Colonic mucosa (tissue), 4 donors: ENCODE data around the gene FOXD4. TPM values are rescaled to one million over a fixed set of nuclear protein-coding genes. Genes with fewer than 3 reads are reported as not detected.
"Not testable (repeated sequence)": the region's sequence is repeated elsewhere in the genome, so short reads cannot be mapped to it uniquely, and the experiment has no call there.

Experiments
- DNase-seq: peaks from one replicate; pipeline ENCODE4 v3.0.0-alpha.2; 2020
- H3K27ac ChIP-seq: fragments of 200-600 bp; one replicate; pipeline ENCODE4 v1.8.0; 2021
- H3K27me3 ChIP-seq: fragments of 200-600 bp; one replicate; pipeline ENCODE4 v1.8.0; 2021
- H3K36me3 ChIP-seq: fragments of 200-600 bp; one replicate; pipeline ENCODE4 v1.8.0; 2021
- H3K4me1 ChIP-seq: fragments of 200-600 bp; one replicate; pipeline ENCODE4 v1.8.0; 2021; ENCODE audit warnings: mild to moderate bottlenecking
- H3K4me3 ChIP-seq: fragments of 200-600 bp; one replicate; pipeline ENCODE4 v1.8.0; 2021
- H3K9ac ChIP-seq, 2 donors: one replicate each; pipeline ENCODE4 v1.7.0; 2013; ENCODE audit warnings: control low read depth in 2 of 2, low read depth in 2 of 2, low read length in 2 of 2
- H3K9me3 ChIP-seq: fragments of 200-600 bp; one replicate; pipeline ENCODE4 v1.8.0; 2021
- intact Hi-C: fragments of 100-400 bp; cut with DNase I; formaldehyde crosslinking; loops from one replicate; pipeline ENCODE4 v1.14.1; 2022
- total RNA-seq, 2 donors: library from RNA; stranded (reverse); fragmentation: NEBNext Ultra II Directional in 1 of 2; extraction: Animal tissue kit (Norgen Biotek cat#: 25700) in 1 of 2; gene quantifications; one replicate each; pipeline ENCODE4 v1.2.1, GENCODE V29; 2021
- donor health status: healthy.
- donor health status: DM: no; HTN: no; CAD: no.
- donor health status: DM: no; HTN: no; CAD: no.

FOXD4 gene
- total RNA-seq, 2 donors from 2014 or later = not detected

- H3K9ac ChIP-seq, H3K4me3 ChIP-seq, H3K27ac ChIP-seq, DNase-seq, H3K9me3 ChIP-seq, H3K36me3 ChIP-seq, intact Hi-C loops, H3K4me1 ChIP-seq: not testable (repeated sequence)
- peaks cover 23% of the 10 kb centered on the region for H3K27me3 ChIP-seq
Observed at GRCh38 chr9:109540-109939, 8.7 kb downstream of the FOXD4 start.

- H3K27me3 ChIP-seq = peaks cover 17% of the 10 kb centered on the region
- H3K4me3 ChIP-seq, H3K9me3 ChIP-seq, H3K4me1 ChIP-seq, H3K27ac ChIP-seq, H3K9ac ChIP-seq, DNase-seq, intact Hi-C loops, H3K36me3 ChIP-seq: not testable (repeated sequence)
Observed at GRCh38 chr9:108742-109495, 9.3 kb downstream of the FOXD4 start.

- H3K27ac ChIP-seq, H3K9ac ChIP-seq, H3K36me3 ChIP-seq, H3K4me3 ChIP-seq, H3K4me1 ChIP-seq, H3K27me3 ChIP-seq, intact Hi-C loops, H3K9me3 ChIP-seq, DNase-seq: not testable (repeated sequence)
Observed at GRCh38 chr9:105991-106390, 12.2 kb downstream of the FOXD4 start.

DNA sequence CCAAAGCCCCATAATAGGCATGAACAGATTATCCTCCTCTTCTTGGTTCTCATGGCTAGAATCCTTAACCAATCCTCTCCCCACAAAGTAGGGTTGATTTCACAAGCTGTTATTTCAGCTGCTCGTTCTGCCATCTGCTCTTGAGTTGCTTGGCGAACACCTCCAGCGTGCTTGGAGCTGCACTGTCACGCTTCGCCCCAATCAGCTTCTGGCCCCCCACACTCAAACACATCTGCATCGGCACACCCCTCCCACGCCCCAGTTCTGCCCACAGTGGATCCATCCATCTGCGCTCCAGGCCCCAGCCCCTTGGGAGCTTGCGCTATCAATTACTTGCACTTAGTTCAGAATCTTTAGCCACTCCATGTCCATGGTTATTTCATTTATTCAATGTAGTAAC is 17.8 kb downstream of the FOXD4 start:
- H3K27ac ChIP-seq, intact Hi-C loops, H3K4me1 ChIP-seq, H3K9me3 ChIP-seq, H3K27me3 ChIP-seq, H3K36me3 ChIP-seq, H3K9ac ChIP-seq, DNase-seq, H3K4me3 ChIP-seq: not testable (repeated sequence)

GRCh38 chr9:99867-100266 is 18.4 kb downstream of the FOXD4 start:
- H3K27me3 ChIP-seq, intact Hi-C loops, H3K9ac ChIP-seq, H3K9me3 ChIP-seq, H3K4me1 ChIP-seq, H3K27ac ChIP-seq, H3K4me3 ChIP-seq, H3K36me3 ChIP-seq, DNase-seq: not testable (repeated sequence)

DNA sequence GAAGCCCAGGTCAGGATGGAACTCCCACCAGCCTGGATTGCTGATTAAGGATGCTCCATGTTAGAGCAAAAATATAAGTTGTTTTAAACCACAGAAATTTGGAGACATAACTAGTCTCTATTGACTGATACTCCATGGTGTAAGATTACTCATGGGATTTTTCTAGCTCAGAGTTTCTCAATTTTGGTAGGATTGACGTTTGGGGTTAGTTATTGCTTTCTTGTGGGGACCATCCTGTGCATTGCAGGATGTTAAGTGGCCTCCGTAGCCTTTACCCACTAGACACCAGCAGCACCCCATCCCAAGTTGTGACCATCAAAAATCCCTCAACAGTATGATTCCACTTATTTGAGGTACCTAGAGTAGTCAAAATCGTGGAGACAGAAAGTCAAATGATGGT is 19.4 kb downstream of the FOXD4 start:
- DNase-seq, H3K27ac ChIP-seq, intact Hi-C loops, H3K4me1 ChIP-seq, H3K36me3 ChIP-seq, H3K27me3 ChIP-seq, H3K9me3 ChIP-seq, H3K9ac ChIP-seq, H3K4me3 ChIP-seq: not testable (repeated sequence)

- H3K4me1 ChIP-seq, H3K4me3 ChIP-seq, H3K9me3 ChIP-seq, H3K9ac ChIP-seq, H3K27ac ChIP-seq, H3K27me3 ChIP-seq, DNase-seq, intact Hi-C loops, H3K36me3 ChIP-seq: not testable (repeated sequence)
Observed at GRCh38 chr9:94992-95391, 23.2 kb downstream of the FOXD4 start.

- H3K27me3 ChIP-seq, H3K36me3 ChIP-seq, H3K27ac ChIP-seq, H3K9ac ChIP-seq, H3K4me1 ChIP-seq, intact Hi-C loops, DNase-seq, H3K9me3 ChIP-seq, H3K4me3 ChIP-seq: not testable (repeated sequence)
Observed at GRCh38 chr9:94323-94722, 23.9 kb downstream of the FOXD4 start.

- H3K27ac ChIP-seq, DNase-seq, H3K36me3 ChIP-seq, H3K27me3 ChIP-seq, H3K4me3 ChIP-seq, H3K4me1 ChIP-seq, H3K9me3 ChIP-seq, intact Hi-C loops, H3K9ac ChIP-seq: not testable (repeated sequence)
Observed at GRCh38 chr9:93909-94308, 24.3 kb downstream of the FOXD4 start.

DNA sequence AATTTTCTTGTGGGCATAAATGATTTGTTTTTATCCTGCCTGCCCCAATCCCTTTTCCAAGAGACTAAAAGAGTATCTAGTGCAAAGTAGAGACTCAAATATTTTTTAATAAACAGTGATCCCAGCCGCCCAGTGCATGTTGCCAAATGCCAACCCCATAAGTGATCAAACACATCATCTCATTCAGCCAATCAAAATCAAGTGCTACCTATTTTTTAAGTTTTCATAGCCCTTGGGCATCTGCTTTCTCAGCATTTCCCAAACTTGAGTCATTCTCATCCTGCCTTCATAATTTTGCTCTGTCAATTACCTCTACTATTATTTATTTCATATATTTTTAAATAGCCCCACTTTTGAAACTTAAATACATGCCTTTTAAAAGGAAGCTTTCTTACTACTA is 27.4 kb downstream of the FOXD4 start:
- H3K27me3 ChIP-seq, DNase-seq, H3K36me3 ChIP-seq, H3K9ac ChIP-seq, H3K27ac ChIP-seq, intact Hi-C loops, H3K9me3 ChIP-seq, H3K4me1 ChIP-seq, H3K4me3 ChIP-seq: not testable (repeated sequence)

DNA sequence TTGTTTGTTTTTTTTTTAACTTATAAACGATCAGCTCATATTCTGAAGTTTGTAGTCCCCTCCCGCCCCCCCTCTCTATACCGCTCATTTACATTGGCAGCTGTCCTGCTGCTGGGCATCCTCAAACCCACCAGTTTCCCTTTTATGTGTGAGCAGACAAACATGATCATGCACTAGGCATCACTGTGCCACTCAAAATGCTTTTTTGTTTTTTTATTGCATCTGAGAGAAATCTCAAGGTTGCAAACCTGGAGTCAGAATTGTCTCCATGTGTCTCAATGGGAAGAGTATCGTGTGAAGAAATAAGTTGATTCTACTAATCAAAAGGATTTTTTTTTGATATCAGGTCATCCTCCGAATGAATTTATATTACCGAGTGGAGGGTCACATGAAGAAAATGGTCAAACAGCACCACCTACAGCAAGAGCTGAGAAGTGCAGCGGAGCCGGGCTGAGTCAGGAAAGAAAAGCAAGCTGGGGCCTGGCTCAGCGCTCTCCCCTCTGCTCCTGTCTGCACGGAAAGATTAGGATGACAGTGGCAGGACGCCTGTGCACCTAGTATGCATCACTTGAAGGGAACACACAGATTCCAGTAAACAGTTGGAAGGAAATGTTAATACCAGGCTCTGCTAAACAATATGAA is 29.7 kb downstream of the FOXD4 start:
- H3K9me3 ChIP-seq, H3K27ac ChIP-seq, DNase-seq, H3K4me1 ChIP-seq, intact Hi-C loops, H3K4me3 ChIP-seq, H3K9ac ChIP-seq, H3K27me3 ChIP-seq, H3K36me3 ChIP-seq: not testable (repeated sequence)

DNA sequence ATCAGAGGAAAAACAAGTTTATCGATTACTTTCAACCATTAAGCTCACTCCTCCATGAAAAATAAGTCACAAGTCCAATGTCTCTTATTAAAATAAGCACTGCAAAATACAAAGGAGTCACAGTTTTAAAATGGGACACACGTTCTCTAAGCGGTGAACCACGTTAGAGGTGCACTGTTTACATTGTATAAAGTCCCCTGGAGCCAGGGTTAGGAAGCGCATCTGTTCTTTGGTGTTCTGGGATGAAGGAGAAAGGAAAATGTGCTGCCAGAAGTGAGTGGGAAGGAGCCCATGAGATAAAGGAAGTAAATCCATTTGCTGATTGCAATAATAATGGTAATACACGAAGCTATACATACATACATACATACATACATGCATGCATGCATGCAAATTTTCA is 30.4 kb downstream of the FOXD4 start:
- H3K9ac ChIP-seq, intact Hi-C loops: not testable (repeated sequence)

GRCh38 chr9:87105-87504 is 31.1 kb downstream of the FOXD4 start:
- H3K36me3 ChIP-seq, intact Hi-C loops, H3K27ac ChIP-seq, H3K4me3 ChIP-seq, H3K9me3 ChIP-seq, H3K9ac ChIP-seq, H3K27me3 ChIP-seq, DNase-seq, H3K4me1 ChIP-seq: not testable (repeated sequence)

More for the DNA sequence above, 30.4 kb downstream of the FOXD4 start:
- not testable (repeated sequence) for H3K27me3 ChIP-seq, H3K4me3 ChIP-seq, H3K4me1 ChIP-seq, H3K27ac ChIP-seq, DNase-seq, H3K9me3 ChIP-seq, H3K36me3 ChIP-seq

DNA sequence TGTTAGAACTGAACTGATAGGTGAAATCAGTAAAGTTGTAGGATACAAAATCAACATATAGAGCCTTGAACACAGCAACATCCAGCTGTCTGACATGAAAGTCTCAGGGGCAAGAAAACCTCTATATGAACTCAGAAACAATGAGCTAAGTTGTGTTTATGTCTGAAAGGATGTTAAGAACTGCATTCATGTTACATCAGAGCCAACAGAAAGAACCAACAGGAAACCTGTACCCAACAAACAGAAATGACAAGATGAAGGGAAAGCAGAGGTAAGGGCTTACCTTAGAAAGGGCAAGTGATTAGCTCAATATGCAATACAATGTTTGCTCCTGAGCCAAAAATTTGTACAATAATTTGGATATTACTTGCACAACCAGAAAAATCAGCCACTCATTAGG is 31.5 kb downstream of the FOXD4 start:
- H3K27me3 ChIP-seq, H3K4me3 ChIP-seq, DNase-seq, H3K9me3 ChIP-seq, H3K36me3 ChIP-seq, H3K4me1 ChIP-seq, intact Hi-C loops, H3K27ac ChIP-seq, H3K9ac ChIP-seq: not testable (repeated sequence)
